RPMI8226 (cell line): ENCODE results near the gene DYNC2H1.
"Not testable (repeated sequence)": the region's sequence is repeated elsewhere in the genome, so short reads cannot be mapped to it uniquely, and the experiment has no call there.

Experiments
- DNase-seq: peaks from one replicate; pipeline ENCODE4 v3.0.0-alpha.2; 2015

DYNC2H1 gene

GRCh38 chr11:103372906-103373305 lies 263.7 kb downstream of the DYNC2H1 start:
- no peak for DNase-seq

- DNase-seq, result not testable (repeated sequence)
Observed at GRCh38 chr11:103374227-103374626, 265.0 kb downstream of the DYNC2H1 start.

- DNase-seq, result no peak
Observed at GRCh38 chr11:103378931-103379330, 269.7 kb downstream of the DYNC2H1 start.

- DNase-seq, result no peak
Observed at GRCh38 chr11:103380031-103380430, 270.8 kb downstream of the DYNC2H1 start.

GRCh38 chr11:103384652-103385051 lies 275.4 kb downstream of the DYNC2H1 start:
- no peak for DNase-seq

GRCh38 chr11:103395612-103396011 lies 286.4 kb downstream of the DYNC2H1 start:
- DNase-seq, result no peak

- DNase-seq, result no peak
Observed at GRCh38 chr11:103396237-103396636, 287.0 kb downstream of the DYNC2H1 start.

- DNase-seq, result no peak
Observed at GRCh38 chr11:103397369-103397768, 288.1 kb downstream of the DYNC2H1 start.

GRCh38 chr11:103398829-103399228 lies 289.6 kb downstream of the DYNC2H1 start:
- DNase-seq, result no peak

GRCh38 chr11:103406357-103406756 lies 297.1 kb downstream of the DYNC2H1 start:
- DNase-seq, result no peak

- no peak for DNase-seq
Observed at GRCh38 chr11:103407641-103408040, 298.4 kb downstream of the DYNC2H1 start.

- DNase-seq, result no peak
Observed at GRCh38 chr11:103413266-103413888, 304.2 kb downstream of the DYNC2H1 start.

GRCh38 chr11:103418014-103418413 lies 308.8 kb downstream of the DYNC2H1 start:
- DNase-seq, result no peak

GRCh38 chr11:103420593-103420992 lies 311.4 kb downstream of the DYNC2H1 start:
- no peak for DNase-seq

GRCh38 chr11:103433386-103434072 lies 324.3 kb downstream of the DYNC2H1 start:
- DNase-seq, result no peak

GRCh38 chr11:103434073-103434411 lies 324.8 kb downstream of the DYNC2H1 start:
- DNase-seq, result no peak

- DNase-seq, result no peak
Observed at GRCh38 chr11:103436131-103436770, 327.0 kb downstream of the DYNC2H1 start.

GRCh38 chr11:103441021-103441420 lies 331.8 kb downstream of the DYNC2H1 start:
- DNase-seq, result no peak

GRCh38 chr11:103448966-103449365 lies 339.7 kb downstream of the DYNC2H1 start:
- DNase-seq, result no peak

- DNase-seq, result no peak
Observed at GRCh38 chr11:103450241-103450640, 341.0 kb downstream of the DYNC2H1 start.

GRCh38 chr11:103453126-103453525 lies 343.9 kb downstream of the DYNC2H1 start:
- DNase-seq, result no peak

- no peak for DNase-seq
Observed at GRCh38 chr11:103453915-103454709, 344.9 kb downstream of the DYNC2H1 start.

- no peak for DNase-seq
Observed at GRCh38 chr11:103464420-103464819, 355.2 kb downstream of the DYNC2H1 start.
